SU-DHL-6 (cell line): ENCODE data around the gene MYORG.
"Not testable (repeated sequence)": the region's sequence is repeated elsewhere in the genome, so short reads cannot be mapped to it uniquely, and the experiment has no call there.

Experiments
- H2AFZ ChIP-seq: fragments of 200-600 bp; sonication (generic); 2 replicates; pipeline ENCODE4 v1.6.1; 2014; ENCODE audit warnings: low read depth, mild to moderate bottlenecking, moderate library complexity, mixed read lengths, antibody characterized with exemption, low read length; ENCODE audit not compliant: severe bottlenecking
- H3F3A ChIP-seq: fragments of 200-600 bp; shearing (Covaris generic); 2 replicates; pipeline ENCODE4 v1.6.0; 2016; ENCODE audit warnings: antibody characterized with exemption, mild to moderate bottlenecking; ENCODE audit not compliant: insufficient read depth
- H3K27ac ChIP-seq: fragments of 200-600 bp; sonication (generic); 2 replicates; pipeline ENCODE4 v1.5.1; 2016; ENCODE audit warnings: low read depth, mild to moderate bottlenecking, low read length, moderate library complexity, mixed read lengths
- H3K27me3 ChIP-seq: fragments of 200-600 bp; sonication (generic), shearing (Covaris generic); 2 replicates; pipeline ENCODE4 v1.6.0; 2014; ENCODE audit warnings: mild to moderate bottlenecking, low read length
- H3K36me3 ChIP-seq: fragments of 200-600 bp; sonication (generic); 2 replicates; pipeline ENCODE4 v1.6.1; 2014; ENCODE audit warnings: mild to moderate bottlenecking, low read length, mixed read lengths
- H3K4me2 ChIP-seq: fragments of 300-600, 200-600 bp; shearing (Covaris generic), sonication (generic); 2 replicates; pipeline ENCODE4 v1.6.0; 2014; ENCODE audit warnings: low read length, low read depth, mild to moderate bottlenecking; ENCODE audit not compliant: poor library complexity, severe bottlenecking
- H3K4me3 ChIP-seq: fragments of 200-600 bp; sonication (generic); 2 replicates; pipeline ENCODE4 v1.5.1; 2014; ENCODE audit warnings: antibody characterized with exemption, low read length, mild to moderate bottlenecking, mixed read lengths; ENCODE audit not compliant: insufficient read depth, poor library complexity, severe bottlenecking
- H3K79me2 ChIP-seq: fragments of 200-600 bp; sonication (generic); 2 replicates; pipeline ENCODE4 v1.6.1; 2014; ENCODE audit warnings: mild to moderate bottlenecking, low read length, moderate library complexity; ENCODE audit not compliant: insufficient read depth
- H3K9ac ChIP-seq: fragments of 200-600 bp; sonication (generic); 2 replicates; pipeline ENCODE4 v1.7.0; 2014; ENCODE audit warnings: mild to moderate bottlenecking, low read length
- H3K9me2 ChIP-seq: fragments of 200-600 bp; sonication (generic); replicated peaks from 2 replicates; pipeline ENCODE4 v1.6.1; 2014; ENCODE audit warnings: low read length; ENCODE audit not compliant: insufficient read depth
- H3K9me3 ChIP-seq: fragments of 200-600 bp; sonication (generic); 2 replicates; pipeline ENCODE4 v1.6.1; 2014; ENCODE audit warnings: low read length, mixed read lengths; ENCODE audit not compliant: insufficient read depth
- H4K20me1 ChIP-seq: fragments of 200-600 bp; sonication (generic); 2 replicates; pipeline ENCODE4 v1.6.1; 2014; ENCODE audit warnings: low read depth, mild to moderate bottlenecking, antibody characterized with exemption, low read length, moderate library complexity, mixed read lengths
- CTCF ChIP-seq: fragments of 200-600 bp; sonication (generic); IDR thresholded peaks from one replicate; pipeline ENCODE4 v1.5.1; 2017; ENCODE audit warnings: antibody characterized with exemption, mild to moderate bottlenecking, low read length, moderate library complexity; ENCODE audit not compliant: insufficient read depth, poor library complexity, severe bottlenecking
- EZH2phosphoT487 ChIP-seq: fragments of 200-600 bp; sonication (generic), shearing (Covaris generic); conservative IDR thresholded peaks from 2 replicates; pipeline ENCODE4 v1.6.1; 2018; ENCODE audit warnings: mild to moderate bottlenecking, antibody characterized with exemption, low read length, moderate library complexity, mixed read lengths

The MYORG gene

DNA sequence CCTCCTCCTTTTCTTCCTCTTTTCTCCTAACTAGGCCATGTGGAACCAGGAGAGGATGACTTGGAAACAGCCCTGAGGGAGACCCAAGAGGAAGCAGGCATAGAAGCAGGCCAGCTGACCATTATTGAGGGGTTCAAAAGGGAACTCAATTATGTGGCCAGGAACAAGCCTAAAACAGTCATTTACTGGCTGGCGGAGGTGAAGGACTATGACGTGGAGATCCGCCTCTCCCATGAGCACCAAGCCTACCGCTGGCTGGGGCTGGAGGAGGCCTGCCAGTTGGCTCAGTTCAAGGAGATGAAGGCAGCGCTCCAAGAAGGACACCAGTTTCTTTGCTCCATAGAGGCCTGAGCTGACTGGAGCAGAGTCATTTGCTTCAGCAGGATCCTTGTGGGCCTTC, 33.6 kb downstream of the MYORG start:
- TF ChIP-seq CTCF: no peak
- no peak for TF ChIP-seq EZH2phosphoT487
- H3K9ac ChIP-seq: no peak overlapping the region
- no peak overlapping the region for H3K27ac ChIP-seq
- H3K27me3 ChIP-seq: no peaks in the 10 kb centered on the region
- no peaks in the 10 kb centered on the region for H3F3A ChIP-seq
- H3K4me2 ChIP-seq: no peak overlapping the region
- no peaks in the 10 kb centered on the region for H3K36me3 ChIP-seq
- no peaks in the 10 kb centered on the region for H3K79me2 ChIP-seq
- H3K4me3 ChIP-seq: no peak overlapping the region
- H3K9me3 ChIP-seq: no peaks in the 10 kb centered on the region
- H3K9me2 ChIP-seq: no peaks in the 10 kb centered on the region
- no peaks in the 10 kb centered on the region for H4K20me1 ChIP-seq
- no peak overlapping the region for H2AFZ ChIP-seq

DNA sequence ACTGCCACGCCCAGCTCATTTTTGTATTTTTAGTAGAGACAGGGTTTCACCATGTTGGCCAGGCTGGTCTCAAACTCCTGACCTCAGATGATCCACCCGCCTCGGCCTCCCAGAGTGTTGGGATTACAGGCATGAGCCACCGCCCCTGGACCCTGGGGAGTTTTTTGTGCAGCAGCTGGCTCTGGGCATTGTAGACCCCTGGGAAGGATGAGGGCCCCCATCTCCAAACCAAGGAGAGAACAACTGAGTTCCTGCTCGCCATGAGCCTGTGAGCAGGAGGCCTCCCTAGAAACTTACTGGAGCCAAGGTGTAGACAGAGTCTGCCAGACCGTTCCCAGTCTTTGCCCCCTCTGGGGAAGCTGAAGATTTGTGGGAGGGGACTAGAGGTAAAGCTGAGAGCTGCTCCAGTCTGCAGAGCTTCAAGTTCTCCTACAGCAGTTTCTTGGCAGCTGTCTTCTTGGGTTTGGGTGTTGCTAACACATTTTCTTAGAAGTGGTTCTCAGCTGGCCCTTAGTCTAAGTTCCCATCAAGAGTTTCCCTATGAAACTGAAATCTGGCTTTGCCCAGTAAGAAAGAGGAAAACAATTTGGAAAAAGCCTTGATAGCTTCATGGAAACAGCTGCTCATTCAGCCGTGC, 34.9 kb downstream of the MYORG start:
- H3K79me2 ChIP-seq: no peaks in the 10 kb centered on the region
- H3K9ac ChIP-seq: no peak overlapping the region
- H3K9me3 ChIP-seq: no peaks in the 10 kb centered on the region
- H3K27me3 ChIP-seq: no peaks in the 10 kb centered on the region
- no peak overlapping the region for H3K27ac ChIP-seq
- H3F3A ChIP-seq: no peaks in the 10 kb centered on the region
- no peak overlapping the region for H2AFZ ChIP-seq
- no peaks in the 10 kb centered on the region for H4K20me1 ChIP-seq
- no peaks in the 10 kb centered on the region for H3K9me2 ChIP-seq
- H3K36me3 ChIP-seq: no peaks in the 10 kb centered on the region
- TF ChIP-seq CTCF (no peak), EZH2phosphoT487 (no peak)
- H3K4me2 ChIP-seq: no peak overlapping the region
- no peak overlapping the region for H3K4me3 ChIP-seq

DNA sequence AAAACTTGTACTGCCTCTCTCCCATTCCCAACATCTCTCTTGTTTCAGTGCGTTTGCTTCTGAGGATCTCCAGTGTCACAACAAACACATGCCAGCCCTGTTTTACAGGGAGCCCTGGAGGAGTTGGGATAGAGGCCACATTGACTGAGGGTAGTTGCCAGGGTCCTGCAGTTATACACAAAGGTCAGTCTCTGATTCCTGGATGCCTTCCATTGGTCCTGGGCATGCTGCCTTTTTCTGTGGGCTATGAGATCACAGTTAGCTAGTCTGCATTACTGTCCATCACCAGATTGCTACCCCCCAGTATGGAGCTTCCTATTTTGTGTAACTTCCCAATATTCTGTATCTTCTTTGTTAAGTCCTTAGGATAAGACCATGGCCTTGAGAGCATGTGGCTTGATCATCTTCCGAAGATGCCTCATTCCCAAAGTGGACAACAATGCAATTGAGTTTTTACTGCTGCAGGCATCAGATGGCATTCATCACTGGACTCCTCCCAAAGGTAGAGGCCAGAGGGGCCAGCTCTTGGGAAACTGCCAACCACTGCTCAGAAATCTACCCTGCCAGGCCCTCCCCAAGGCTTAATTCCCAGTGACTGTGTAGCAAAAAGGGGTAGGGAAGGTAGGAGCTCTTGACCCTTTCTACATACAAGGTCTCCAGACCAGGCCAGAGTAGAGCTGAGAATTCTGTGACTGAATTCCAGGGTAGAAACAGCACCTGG, 37.9 kb downstream of the MYORG start:
- no peaks in the 10 kb centered on the region for H3K36me3 ChIP-seq
- no peak overlapping the region for H3K27ac ChIP-seq
- no peaks in the 10 kb centered on the region for H4K20me1 ChIP-seq
- H3K9me3 ChIP-seq: no peaks in the 10 kb centered on the region
- no peaks in the 10 kb centered on the region for H3K9me2 ChIP-seq
- H3K9ac ChIP-seq: no peak overlapping the region
- no peaks in the 10 kb centered on the region for H3K27me3 ChIP-seq
- H3K4me2 ChIP-seq: no peak overlapping the region
- H3K4me3 ChIP-seq: no peak overlapping the region
- no peak for TF ChIP-seq CTCF
- no peak for TF ChIP-seq EZH2phosphoT487
- no peaks in the 10 kb centered on the region for H3F3A ChIP-seq
- no peaks in the 10 kb centered on the region for H3K79me2 ChIP-seq
- no peak overlapping the region for H2AFZ ChIP-seq

GRCh38 chr9:34338079-34338478, 38.6 kb downstream of the MYORG start:
- not testable (repeated sequence) for H2AFZ ChIP-seq, H4K20me1 ChIP-seq, H3K27me3 ChIP-seq, H3K36me3 ChIP-seq, H3K9me2 ChIP-seq, H3K9me3 ChIP-seq, H3K4me3 ChIP-seq, H3K9ac ChIP-seq, H3K79me2 ChIP-seq, H3K4me2 ChIP-seq, H3K27ac ChIP-seq, H3F3A ChIP-seq
